Central memory CD4-positive, alpha-beta T cell (primary cell): Measurements from ENCODE around the gene HARS1.
"Not testable (repeated sequence)": the region's sequence is repeated elsewhere in the genome, so short reads cannot be mapped to it uniquely, and the experiment has no call there.

Source experiments
- DNase-seq: peaks from one replicate; pipeline ENCODE4 v3.0.0; 2022

The HARS1 gene

GRCh38 chr5:140674211-140674610, 17.0 kb downstream of the HARS1 start:
- no peak for DNase-seq

GRCh38 chr5:140673187-140673976, 17.8 kb downstream of the HARS1 start, which contains the start of gene DND1:
DND1 (minus strand) TSS chr5:140673576; CDS start chr5:140673542, 34 bp downstream.
- DNase-seq = no peak

GRCh38 chr5:140672455-140673186, 18.5 kb downstream of the HARS1 start:
- DNase-seq = no peak

GRCh38 chr5:140671472-140672125, 19.6 kb downstream of the HARS1 start:
- DNase-seq = no peak

- not testable (repeated sequence) for DNase-seq
These were observed 20.1 kb downstream of the HARS1 start for GRCh38 chr5:140671035-140671434.

- peak; percentile 95 for DNase-seq
These were observed 26.6 kb downstream of the HARS1 start, which contains the start of gene WDR55 for GRCh38 chr5:140664359-140665119. WDR55 (plus strand) TSS chr5:140664904; CDS start chr5:140664913, 9 bp downstream.

GRCh38 chr5:140664030-140664358, 27.2 kb downstream of the HARS1 start:
- DNase-seq = no peak

- DNase-seq = not testable (repeated sequence)
These were observed 30.8 kb downstream of the HARS1 start for GRCh38 chr5:140660371-140660770.

- DNase-seq = no peak
These were observed 32.3 kb downstream of the HARS1 start for GRCh38 chr5:140658870-140659269.

GRCh38 chr5:140647042-140647419, 44.1 kb downstream of the HARS1 start:
- DNase-seq = no peak

- DNase-seq = no peak
These were observed 48.5 kb downstream of the HARS1 start for GRCh38 chr5:140642718-140643117.

GRCh38 chr5:140641716-140642115, 49.5 kb downstream of the HARS1 start:
- DNase-seq = no peak

GRCh38 chr5:140639148-140639981, 51.8 kb downstream of the HARS1 start, which contains the start of gene TMCO6:
TMCO6 (plus strand) TSS chr5:140639451; CDS start chr5:140639528, 77 bp downstream.
- peak; percentile 93 for DNase-seq

- not testable (repeated sequence) for DNase-seq
These were observed 52.3 kb downstream of the HARS1 start for GRCh38 chr5:140638898-140639147.

GRCh38 chr5:140637371-140638100, 53.6 kb downstream of the HARS1 start:
- DNase-seq = no peak

- DNase-seq = no peak
These were observed 55.6 kb downstream of the HARS1 start for GRCh38 chr5:140635291-140636257.

- no peak for DNase-seq
These were observed 57.1 kb downstream of the HARS1 start for GRCh38 chr5:140634103-140634502.

- DNase-seq = no peak
These were observed 57.7 kb downstream of the HARS1 start for GRCh38 chr5:140633501-140633900.

- DNase-seq = no peak
These were observed 58.1 kb downstream of the HARS1 start, which contains the start of gene CD14 for GRCh38 chr5:140633021-140633471. CD14 (minus strand) TSS chr5:140633175; CDS start chr5:140633071, 104 bp downstream.
